Measurements from ENCODE around the gene MPHOSPH9.

- no peak for TF ChIP-seq CTCF (IDR thresholded peaks at IDR 0.05)
- no peak for TF ChIP-seq EP300 (IDR thresholded peaks at IDR 0.05)
- no peak for TF ChIP-seq POLR2A (IDR thresholded peaks at IDR 0.05)
Observed at GRCh38 chr12:123114304-123115083, 118.4 kb downstream of the MPHOSPH9 start.

All from suprapubic skin (tissue), 3 donors.